GM18858 (cell line): ENCODE results near the gene ERFE.

Experiments used
- ATAC-seq: cut with Tn5 transposase; IDR thresholded peaks from one replicate; pipeline ENCODE4 v1.9.1; 2021; ENCODE audit not compliant: unreplicated experiment

Gene ERFE

DNA sequence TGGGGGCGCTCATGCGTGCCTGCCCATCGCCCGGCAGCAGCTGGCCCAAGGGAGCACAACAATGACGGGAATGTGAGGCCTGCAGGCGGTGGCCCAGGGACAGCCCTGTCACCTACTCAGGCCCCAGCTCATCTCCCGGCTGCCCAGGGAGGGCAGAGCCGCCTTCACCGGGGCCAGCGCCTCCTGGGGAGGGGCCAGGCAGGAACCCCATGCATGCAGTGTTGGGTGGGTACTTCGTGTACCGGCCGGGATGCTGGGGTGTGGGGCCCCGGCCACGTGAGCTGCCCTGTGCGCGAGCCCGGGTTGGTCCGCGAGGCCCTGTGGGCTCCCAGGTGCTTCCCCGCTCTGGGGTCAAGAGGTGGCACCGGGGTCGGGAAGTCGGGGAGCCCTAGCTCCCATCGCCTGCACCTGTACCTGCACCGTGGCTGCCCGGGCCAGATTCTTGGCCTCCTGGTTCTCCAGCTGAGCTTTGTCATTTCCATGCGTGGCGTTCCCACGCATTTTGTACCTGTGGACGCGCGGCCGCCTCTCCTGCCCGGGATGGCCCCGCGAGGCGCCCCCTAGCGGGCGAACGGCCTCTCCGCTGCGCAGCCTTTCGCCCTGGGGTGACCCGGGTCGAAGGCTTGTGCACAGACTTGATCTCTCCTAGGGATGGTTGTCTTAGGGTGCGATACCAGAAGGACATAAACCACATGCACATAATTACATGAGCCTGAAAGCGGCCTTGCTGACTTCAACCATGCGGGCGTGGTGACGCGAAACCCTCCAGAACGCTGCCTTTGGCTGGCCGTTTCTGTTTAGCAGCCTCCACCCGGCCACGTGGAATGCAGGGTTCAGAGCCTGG is 19.4 kb upstream of the ERFE start:
- ATAC-seq = no peak

DNA sequence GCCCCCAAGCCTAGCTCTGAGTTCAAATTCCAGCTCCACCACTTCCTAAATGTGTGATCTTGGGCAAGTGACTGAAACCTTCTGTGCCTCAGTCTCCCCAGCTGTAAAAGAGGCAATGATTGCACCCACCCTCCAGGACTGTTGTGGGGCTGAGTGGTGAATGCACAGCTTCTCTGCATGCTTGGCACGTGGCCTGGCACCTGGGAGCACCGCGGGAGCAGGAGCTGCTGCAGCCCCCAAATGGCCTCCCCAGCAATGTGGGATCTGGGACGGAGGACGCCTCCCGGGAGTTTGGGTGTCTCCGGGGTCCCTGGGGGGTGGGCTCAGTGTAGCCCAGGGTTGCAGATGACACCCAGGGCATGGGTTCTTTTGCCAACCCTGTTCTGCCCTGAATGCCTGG is 18.7 kb upstream of the ERFE start:
- ATAC-seq = no peak

GRCh38 chr2:238140721-238141540 is 17.8 kb upstream of the ERFE start:
- no peak for ATAC-seq

DNA sequence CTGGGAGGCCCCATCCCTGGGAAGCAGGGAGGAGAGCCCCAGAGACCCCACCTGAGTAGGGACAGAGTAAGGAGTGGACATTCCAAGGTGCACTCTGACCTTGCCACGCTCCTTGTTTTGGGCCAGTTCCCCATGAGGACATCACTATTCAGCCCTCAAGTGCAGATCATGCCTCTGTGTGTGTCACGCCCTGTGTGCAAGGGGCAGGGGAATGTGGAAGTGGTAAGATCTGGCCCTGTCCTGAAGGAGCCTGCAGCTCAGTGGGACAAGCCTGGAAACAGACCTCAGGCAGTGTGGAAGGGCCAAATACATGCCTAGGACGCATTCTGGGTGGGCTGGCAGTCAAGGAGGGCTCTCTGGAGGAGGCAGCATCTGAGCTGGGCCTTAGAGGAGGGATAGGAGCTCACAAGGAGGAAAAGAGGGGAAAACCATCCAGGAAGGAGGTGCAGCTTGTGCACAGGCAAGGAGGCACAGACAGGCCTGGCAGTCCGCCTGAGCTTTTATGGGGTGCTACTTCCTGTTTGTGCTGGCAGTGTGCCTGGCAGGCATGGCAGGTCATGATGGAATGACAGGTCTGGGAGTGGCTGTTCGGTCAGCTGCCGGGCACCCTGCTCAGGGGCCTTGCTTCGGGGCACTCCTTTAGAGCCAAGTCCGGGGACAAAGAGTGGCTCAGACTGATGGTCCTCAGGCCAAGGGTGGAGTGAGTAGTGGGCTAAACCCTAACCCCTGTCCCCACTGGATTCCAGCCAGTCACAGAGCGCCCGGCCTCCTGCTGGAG is 17.0 kb upstream of the ERFE start:
- no peak for ATAC-seq

DNA sequence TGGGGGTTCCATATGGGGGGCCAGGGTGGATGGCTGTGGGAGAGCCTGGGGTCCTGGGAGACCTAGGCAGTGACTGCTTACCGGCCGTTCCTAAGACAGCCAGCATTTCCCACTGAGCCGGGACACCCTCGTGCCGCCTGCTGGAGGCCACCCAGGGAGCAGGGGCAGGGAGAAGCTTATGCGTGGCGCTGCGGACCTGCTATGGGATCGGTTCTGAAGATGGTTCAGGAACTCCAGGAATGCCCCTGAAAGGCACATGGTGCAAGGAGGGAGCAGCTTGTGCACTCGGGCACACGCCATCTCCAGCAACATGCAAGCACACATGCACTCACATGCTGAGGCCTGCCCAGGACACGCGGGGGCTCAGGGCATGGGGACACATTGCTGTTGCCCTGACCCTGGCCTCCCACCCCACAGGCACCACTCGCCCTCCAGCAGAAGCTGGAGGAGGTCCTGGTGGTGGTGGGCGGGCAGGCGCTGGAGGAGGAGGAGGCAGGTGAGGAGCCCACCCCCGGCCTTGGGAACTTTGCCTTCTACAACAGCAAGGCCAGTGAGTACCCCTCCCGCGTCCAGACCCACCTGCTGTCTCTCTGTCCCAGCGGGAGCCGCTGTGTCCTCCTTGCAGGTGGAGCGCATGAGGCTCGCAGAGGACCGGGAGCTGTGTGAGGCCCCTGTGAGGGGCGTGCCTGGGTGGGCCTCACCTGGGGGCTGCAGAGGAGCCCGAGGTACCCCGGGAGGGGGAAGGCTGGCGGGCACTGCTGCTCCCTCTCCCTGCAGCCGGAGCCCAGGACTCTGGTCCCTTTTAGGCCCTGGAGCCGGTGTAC is 16.2 kb upstream of the ERFE start:
- ATAC-seq = no peak

DNA sequence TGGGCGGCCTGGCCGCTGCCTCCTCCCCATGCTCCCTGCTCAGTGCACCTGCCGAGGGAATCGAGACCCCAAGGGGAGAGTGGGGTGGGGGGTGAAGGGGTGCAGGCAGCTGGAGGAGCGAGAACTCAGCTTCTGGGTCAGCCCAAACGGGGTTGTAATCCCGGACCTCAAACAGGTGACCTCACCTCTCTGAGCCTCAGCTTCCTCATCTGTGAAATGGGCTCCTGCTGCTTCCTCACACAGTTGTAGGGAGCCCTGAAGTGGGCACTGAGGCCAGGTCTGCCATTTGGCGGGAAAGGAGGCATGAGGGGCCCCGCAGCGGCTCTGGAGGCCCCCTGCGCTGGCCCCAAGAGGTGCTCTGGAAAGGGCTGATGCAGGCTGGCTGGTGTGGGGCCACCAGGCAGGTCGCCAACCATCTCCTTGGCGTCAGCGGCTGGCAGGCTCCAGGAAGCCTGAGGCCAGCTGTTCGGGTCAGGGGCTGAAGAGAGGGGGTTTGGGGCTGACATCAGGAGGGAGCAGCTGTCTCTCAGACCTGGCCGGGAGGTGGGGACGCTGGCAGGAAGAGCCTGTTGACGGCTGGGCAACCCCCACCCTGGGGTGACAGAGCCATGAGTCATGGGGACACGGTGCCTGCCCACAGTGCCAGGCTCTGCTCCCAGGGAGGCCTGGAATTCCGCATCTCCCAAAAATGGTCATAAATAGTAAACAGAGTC is 15.4 kb upstream of the ERFE start:
- ATAC-seq = no peak

- no peak for ATAC-seq
Measured at GRCh38 chr2:238144262-238144661, 14.5 kb upstream of the ERFE start.

DNA sequence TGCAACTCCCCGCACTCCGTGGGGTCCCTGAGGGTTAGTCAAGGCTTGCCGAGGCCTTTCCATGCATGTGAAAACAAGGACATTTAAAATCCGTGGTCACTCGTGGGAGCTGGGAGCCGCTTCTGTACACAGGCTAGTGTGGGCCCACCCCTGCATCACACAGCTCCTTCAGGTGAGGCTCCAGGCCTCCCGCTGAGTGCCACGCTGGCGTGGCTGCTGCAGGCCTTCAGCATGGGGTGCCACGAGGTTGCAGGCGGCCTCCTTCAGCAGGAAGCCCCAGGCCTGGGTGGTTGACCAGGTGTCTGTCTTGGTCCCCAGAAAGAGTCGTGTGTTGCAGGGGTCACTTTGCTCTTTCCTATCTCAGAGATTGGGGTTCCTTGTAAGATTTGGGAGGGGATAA is 13.7 kb upstream of the ERFE start:
- no peak for ATAC-seq

DNA sequence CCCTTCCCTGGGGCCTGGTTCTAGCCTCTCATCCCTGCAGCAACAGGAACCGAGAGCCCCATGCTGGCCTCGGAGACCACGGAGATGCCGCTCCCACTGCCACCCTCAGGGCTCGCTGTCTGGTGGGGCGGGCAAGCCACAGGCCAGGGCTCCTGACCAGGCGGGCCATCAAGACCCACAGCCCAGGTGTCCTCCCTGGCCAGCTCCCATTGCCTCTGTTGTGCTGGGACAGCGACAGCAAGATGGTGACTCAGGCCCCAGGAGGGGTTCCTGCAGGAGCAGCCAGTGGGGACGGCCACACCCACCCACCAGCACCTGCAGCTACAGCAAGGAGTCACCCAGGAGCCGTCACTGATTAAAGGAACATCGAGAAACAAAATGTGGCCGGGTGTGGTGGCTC is 12.9 kb upstream of the ERFE start:
- ATAC-seq = no peak

GRCh38 chr2:238146884-238147544 is 11.8 kb upstream of the ERFE start:
- ATAC-seq = no peak

GRCh38 chr2:238148981-238149380 is 9.8 kb upstream of the ERFE start:
- no peak for ATAC-seq

GRCh38 chr2:238149841-238150572 is 8.8 kb upstream of the ERFE start:
- ATAC-seq = no peak

GRCh38 chr2:238150686-238151085 is 8.1 kb upstream of the ERFE start:
- ATAC-seq = no peak

- ATAC-seq = no peak
Measured at GRCh38 chr2:238151205-238151604, 7.6 kb upstream of the ERFE start.

DNA sequence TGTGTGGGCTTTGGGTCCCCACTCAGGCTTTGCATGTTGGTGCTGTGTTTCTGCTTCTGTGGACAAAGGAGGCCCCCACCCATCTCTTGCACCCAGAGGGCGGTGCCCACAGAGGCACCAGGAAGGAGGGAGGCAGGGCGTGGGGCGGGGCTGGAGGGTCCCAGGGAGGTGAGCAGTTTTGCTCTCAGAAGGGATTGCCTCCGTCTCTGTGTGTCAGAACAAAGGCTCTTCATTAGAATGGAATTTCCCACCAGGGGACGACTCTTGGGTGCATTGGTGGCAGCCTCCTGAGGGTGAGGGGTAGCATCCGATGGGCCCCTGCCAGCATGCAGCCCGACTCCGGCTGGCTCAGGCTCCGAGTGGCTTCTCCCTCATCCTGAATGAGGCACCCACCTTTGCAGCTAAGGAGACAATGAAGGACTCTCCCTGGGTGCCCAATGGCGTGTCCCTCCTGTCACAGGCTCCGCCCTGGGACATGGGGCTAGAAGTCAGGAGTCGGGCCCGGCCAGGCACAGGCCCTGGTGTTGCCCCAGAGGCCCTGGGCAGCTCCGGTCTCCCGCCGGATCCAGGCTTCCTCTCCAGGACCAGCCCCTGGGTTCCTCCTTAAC is 7.0 kb upstream of the ERFE start:
- no peak for ATAC-seq

DNA sequence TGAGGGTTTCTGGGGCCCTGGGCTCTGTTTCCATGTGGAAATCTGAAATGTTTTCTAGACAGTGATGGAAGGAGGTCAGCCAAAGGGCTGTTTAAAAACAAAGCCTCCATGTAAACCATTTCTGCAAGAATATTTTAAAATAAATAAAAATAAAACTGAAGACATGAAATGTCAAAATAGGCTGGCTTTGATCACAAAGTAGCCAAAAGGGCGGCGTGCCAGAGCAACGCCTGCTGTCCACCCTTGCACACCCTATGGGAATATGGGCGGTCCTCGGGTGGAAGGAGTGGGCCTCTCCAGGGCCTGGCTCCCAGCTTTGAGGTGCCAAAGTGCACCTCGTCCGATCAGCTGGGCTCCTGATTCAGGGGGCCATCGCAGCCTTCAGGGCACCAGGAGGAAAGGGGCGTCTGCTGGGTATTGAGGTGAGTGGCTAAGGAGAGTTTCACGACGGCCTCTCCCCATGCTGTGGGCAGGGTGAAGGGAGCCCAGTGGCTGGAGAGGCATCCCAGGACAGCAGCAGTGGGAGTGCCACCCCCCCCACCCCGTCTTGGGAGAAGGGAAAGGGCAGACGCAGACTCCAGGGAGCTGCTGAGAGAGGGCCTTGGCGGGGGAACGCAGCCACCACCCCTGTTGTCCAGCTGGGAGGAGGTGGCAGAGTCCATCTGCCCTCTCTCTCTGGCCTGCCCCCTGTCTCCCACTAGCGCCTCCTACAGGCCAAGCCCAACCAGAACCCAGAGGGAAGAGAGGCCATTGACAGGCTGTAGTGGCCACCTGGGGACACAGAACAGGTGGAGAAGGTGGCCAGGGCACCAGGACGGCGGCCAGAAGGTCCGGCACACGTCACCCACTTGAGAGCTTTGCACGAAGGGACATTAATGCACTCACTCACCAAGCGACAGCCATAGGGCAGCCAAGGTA is 5.7 kb upstream of the ERFE start:
- ATAC-seq = no peak

DNA sequence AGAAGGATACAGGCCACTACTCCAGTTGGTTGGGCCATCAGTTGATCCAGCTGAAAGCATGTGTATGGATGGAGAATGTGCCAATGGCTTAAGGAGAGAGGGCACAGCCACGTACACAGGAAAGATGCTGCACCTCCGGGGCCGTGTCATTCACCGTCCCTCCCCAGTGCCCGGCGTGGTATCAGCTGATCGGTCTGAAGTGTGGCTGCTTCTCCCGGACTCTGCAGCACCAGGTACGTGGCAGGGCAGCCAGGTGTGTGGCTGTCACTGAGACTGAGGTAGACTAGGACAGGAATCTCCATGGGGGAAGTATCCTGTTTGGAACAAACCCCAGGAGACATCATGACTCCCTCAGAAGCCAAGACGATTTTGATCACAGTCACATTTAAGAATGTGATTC is 4.2 kb upstream of the ERFE start:
- ATAC-seq = no peak
